GM19351 (cell line): Measurements from ENCODE around the gene SLC22A23.
A peak's percentile ranks its signal among the peaks of the same experiment; 100 is the strongest.

ENCODE experiments used
- ATAC-seq: cut with Tn5 transposase; IDR thresholded peaks from one replicate; pipeline ENCODE4 v1.9.1; 2021; ENCODE audit warnings: mild to moderate bottlenecking, moderate library complexity; ENCODE audit not compliant: unreplicated experiment

Gene SLC22A23

DNA sequence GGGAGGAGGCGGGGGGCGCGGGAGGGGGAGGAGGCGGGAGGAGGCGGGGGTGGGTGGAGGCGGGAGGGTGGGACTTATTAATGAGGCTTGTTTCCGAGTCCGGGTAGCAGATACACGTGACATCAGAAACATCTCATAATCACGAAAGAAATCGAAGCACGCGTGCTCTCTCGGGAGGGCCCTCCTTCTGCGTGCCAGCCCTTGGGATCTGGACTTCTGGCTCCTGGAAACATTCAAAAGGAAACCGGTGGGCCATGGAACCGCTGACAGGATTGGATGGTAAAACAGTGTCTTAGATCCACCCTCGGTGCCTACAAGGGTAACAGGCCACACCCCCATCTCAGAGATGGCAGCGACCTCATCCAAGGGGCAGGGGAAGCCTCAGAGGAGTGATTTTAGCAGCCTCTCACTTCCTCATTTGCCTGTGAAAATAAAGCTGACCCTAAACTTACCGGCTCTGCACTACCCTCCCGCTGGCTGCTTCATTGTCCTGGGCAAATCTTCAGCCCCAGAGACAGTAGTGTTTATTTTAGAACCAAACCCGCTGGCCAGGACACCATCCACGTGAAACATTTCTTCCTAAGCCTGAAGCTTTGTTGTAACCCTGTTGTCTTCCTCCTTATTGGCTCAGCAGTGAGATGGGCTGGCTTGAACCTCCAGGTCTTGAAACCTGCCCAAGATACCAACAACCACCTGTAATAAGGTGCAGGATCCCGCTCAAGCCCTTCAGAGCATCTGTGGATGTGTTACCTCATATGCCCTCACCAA is 100.6 kb downstream of the SLC22A23 start:
- ATAC-seq: peak; percentile 95

DNA sequence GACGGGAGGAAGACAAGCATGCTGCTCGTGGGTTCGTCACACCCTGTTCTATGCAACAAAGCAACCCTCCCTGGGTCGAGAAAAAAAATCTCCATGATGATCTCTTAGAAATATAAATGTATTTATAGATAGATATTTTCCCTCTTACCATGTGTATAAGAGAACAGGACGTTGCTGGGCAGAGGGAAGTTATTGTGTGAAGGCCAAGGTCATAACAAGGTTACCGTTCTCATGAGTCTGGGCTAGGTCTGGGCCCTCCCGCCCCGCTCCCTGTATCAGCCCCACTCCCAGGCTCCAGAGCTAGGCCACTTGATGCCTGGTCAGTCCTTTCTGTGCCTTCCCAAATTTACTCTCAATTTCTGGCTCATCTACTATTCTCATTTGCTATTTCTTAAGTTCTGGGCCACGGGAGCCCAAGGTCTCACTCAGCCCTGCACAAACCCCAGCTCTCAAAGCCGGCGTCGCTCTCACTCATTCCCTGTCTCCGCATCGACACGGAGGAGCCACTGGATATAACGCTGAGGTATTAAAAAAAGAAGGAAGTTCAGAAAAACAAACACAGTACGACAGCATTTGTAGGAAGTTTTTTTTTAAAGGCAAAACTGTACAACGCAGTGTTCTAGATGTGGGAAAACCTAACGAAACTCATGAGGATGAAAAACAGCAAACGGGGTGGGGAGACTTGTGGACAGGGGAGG is 101.3 kb downstream of the SLC22A23 start:
- no peak for ATAC-seq

- no peak for ATAC-seq
Measured at GRCh38 chr6:3355011-3355357, 101.9 kb downstream of the SLC22A23 start.

- ATAC-seq: no peak
Measured at GRCh38 chr6:3353939-3354338, 102.9 kb downstream of the SLC22A23 start.

- ATAC-seq: no peak
Measured at GRCh38 chr6:3353213-3353903, 103.5 kb downstream of the SLC22A23 start.

DNA sequence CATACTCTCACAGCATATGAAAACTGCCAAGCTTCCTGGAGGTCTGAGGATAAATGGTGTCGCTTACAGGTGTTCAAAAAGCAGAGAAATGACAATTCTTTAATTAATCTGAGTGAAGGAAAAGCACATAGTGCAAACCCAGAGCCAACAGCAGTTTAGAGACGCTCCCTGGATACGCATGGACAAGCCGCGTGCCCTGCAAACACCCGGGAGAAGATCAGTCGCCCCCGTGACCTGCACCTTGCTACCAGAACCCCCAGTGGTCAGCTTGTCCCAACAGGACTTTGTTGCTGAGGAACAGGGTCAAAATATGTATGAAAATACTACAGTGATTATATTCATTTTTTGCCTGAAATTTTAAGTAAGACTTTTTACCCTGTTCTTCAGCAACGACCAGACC is 104.2 kb downstream of the SLC22A23 start:
- ATAC-seq: no peak

DNA sequence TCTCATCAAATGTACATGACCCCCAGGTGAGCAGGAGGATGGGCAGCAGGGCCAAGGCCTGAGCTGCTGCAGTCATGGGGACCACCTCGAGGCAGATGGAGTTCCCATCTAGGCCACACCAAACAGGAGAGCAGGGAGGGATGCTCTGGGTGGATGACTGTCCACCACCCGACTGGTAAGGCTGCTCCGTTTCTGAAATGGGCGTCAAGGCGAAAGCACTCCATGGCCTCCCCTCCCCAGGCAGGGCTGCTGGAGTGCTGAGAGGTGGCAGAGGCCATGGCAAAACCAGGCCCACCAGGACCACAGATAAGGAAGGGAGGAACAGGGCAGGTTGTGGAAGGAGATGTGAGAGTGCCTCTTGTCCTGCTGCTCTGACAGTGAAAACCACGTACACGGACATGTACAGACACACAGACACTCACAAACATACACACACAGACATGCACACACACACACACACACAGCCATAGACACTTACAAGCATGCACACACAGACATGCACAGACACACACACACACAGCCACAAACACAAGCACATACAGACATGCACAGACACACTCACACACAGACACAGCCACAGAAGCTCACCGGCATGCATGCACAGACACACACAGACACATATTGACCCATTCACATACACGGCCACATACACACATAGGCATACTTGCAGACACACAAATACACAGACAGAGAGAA is 104.9 kb downstream of the SLC22A23 start:
- no peak for ATAC-seq

DNA sequence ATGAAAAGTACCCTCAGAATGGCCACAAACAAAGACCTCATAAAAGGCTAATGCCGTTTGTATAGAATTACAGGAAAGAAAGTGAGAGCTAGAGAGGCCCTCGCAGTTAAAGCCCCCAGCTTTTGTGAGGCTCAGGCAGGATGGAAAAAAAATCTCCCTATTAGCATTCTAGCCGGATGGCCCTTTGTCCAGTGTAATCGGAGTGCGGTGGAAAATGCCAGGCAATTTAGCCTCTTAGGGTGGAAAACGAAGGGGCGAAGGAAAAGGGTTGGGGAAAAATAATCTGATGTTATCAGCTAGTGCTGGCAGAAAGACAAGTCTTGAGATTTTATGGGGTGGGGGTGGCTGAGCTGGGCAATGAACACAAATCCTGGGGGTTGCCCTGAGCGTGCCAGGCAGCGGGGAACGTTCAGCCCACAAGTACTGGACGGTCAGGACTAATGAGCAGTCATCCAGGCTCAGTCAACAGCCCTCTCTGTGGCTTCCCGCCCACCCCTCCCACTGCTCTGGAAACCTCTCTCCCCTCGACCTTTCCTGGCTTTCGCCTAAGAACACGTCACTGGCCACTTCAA is 105.7 kb downstream of the SLC22A23 start:
- ATAC-seq: no peak

DNA sequence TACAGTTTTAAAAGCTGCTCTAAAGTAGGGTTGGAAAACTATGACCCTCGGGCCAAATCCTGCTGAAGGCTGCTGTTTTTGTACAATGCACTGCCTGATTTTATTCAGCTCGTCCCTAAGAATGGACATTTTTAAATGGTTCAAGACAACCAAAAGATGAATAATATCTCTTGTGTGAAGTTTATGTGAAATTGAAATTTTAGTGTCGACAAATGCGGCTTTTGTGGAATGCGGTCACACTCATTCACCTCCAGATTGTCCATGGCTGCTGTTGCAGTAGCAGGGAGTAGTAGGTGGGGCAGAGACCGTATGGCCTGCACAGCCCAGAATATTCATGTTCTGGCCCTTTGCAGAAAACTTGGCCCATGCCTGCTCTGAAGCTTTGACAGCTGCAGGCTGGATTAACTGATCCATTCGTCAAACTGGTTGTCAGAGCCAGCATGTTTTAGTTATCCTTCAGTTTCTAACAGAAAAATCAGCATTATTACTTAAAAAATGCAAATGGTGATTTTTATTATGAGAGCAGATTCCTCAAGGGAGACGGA is 106.5 kb downstream of the SLC22A23 start:
- no peak for ATAC-seq

GRCh38 chr6:3349388-3350251 is 107.2 kb downstream of the SLC22A23 start:
- ATAC-seq: no peak

- no peak for ATAC-seq
Measured at GRCh38 chr6:3348821-3349220, 108.0 kb downstream of the SLC22A23 start.

GRCh38 chr6:3347826-3348225 is 109.0 kb downstream of the SLC22A23 start:
- ATAC-seq: no peak

- no peak for ATAC-seq
Measured at GRCh38 chr6:3347247-3347646, 109.6 kb downstream of the SLC22A23 start.

DNA sequence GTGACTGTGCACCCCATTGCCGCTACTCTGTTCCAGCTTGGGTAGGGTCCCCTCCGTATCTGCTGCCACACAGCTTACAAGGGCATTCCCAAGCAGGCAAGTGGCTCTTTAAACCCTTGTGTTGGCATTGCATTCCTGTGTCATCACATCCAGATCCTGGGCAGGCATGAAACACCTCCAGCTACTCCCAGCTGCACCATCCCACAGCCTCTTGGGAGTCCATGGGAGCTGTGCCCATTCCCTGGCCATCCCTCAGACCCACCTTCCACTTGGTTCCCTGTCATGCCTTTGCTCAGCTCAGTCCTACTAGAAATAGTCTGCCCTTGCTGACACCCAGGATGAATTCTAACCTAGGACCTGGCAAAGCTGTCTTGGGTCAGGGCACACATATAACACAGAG is 110.4 kb downstream of the SLC22A23 start:
- ATAC-seq: no peak

- ATAC-seq: no peak
Measured at GRCh38 chr6:3345836-3346235, 111.0 kb downstream of the SLC22A23 start.

- no peak for ATAC-seq
Measured at GRCh38 chr6:3343089-3343883, 113.6 kb downstream of the SLC22A23 start.

DNA sequence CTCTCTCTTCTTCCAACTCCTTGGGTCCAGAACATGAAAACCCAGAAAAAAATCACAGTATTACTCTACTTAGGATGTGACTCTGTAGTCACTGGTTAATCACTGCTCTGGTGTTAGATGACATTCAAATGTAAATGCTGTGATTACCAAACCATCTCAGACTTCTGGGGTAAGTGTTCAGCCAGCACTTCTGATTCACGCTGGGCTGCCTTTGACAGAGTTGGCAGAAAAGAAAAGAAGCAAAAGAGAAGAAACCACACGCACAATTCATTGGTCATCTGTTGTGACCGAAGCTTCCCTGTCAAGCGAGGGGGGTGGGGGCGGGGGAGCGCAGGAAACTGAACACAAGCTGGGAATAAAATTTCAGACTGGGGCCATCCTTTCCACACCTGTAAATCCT is 115.4 kb downstream of the SLC22A23 start:
- no peak for ATAC-seq

DNA sequence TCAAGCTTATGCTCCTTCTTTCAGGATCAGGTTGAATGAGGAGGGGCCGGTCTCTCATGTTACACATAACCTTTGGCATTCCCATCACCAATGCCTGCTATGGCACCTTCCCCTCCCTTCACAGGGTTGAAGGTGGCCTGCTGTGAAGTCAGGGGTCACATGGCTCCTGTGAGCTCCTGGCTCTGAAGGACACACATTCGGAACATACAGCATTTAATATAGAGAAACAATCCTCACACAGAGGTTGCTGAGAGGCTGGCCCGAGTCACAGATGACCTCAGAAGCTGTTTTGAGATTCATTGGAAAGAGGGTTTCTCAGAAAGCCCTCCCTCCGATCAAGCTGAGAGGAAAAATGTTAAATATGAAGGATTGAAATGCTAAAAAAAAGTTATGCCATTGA is 116.0 kb downstream of the SLC22A23 start:
- ATAC-seq: no peak

DNA sequence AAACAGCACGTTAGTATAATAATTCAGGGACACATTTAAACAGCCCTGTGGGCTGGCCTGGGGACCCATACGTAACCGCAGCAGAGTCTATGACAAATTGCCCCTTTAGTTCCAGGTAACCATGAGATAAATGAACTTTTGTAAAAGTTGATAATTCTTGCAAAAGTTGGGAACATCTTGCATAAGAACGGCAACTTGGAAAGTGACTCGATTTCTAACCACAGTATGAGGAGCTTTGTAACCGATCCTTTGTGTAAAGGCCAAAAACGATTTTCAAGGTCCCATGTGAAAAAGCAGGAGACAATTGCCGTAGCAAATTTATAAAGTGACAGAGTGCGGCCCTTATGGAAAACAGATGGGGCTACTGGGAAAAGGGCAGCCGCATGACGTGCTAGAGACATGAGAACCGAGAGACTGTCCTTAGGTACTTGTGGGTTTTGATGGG is 116.5 kb downstream of the SLC22A23 start:
- ATAC-seq: no peak
